Measurements from ENCODE around the gene GLT8D2. TPM values are rescaled to one million over a fixed set of nuclear protein-coding genes. Genes with fewer than 3 reads are reported as not detected.

Gene GLT8D2
- polyA plus RNA-seq (2011; rRNA removed) (0.43 and 0.45 TPM in 2 replicates), polyA plus RNA-seq (2017; fragmentation: RNase III; extraction: RNeasy Plus Mini Kit Qiagen cat#74134 plus additional on column Dnase treatment) (0.27 to 0.55 TPM (median 0.31 TPM) in 3 replicates), polyA minus RNA-seq (2011; rRNA and poly(A)+ RNA removed) (not detected in 2 replicates)
- 0.18 and 0.19 TPM in 2 replicates for polyA plus RNA-seq (2012; cell fraction: cytosol; rRNA removed)
- polyA plus RNA-seq (2012; cell fraction: nucleus; rRNA removed) = 0.16 and 0.32 TPM in 2 replicates

DNA sequence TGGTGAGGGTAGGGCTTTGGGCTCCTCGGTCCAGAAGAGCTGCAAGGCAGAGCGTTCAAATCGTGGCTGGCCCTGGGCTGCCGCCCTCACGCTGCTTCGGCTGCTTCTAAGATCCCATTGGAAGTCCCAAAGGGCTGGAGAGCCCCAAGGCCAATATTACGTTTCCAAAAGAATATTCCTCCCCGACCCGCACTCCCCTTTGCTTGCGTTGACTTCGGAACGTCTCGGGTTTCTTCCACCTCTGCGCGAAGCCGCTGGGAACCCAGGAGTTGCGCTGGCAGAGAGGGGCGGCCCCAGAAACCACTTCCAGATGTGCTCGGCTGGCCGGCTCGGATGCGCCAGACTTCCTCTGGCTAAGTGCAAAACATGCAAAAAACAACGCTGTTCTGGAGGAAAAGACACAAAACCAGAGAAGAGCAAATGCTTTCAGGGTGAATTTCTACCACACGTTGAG, at the start of gene GLT8D2:
Gene GLT8D2, minus strand, starts transcription at position 285 of the 454 bp plus-strand sequence. CDS start 30,539 bp downstream, outside the sequence.
- H3K9me3 ChIP-seq = no peaks in the 10 kb centered on the region
- H3K4me2 ChIP-seq = peak within 1 kb of the TSS; percentile 75
- peak within 1 kb of the TSS; percentile 33 for H3K4me3 ChIP-seq
- DNase-seq (ENCODE audit: low read depth in 1 of 2, low spot score in 1 of 2) = no peak
- peak within 1 kb of the TSS in 1 of 2 experiments; percentile 25; a peak in 2 of 6 replicates for H3K27ac ChIP-seq
- peak; percentile 62 to 84; a peak in 5 of 6 replicates for ATAC-seq
- H3K4me1 ChIP-seq = peaks cover 10% of the 10 kb centered on the region; the same call in 2 of the 3 replicates
- TF ChIP-seq CBX8 (IDR thresholded peaks at IDR 0.05) = no peak
- TF ChIP-seq BHLHE40 (IDR thresholded peaks at IDR 0.05; ENCODE audit: low read depth, low read length) = no peak
- TF ChIP-seq RARB (CRISPR knock-in tag; IDR thresholded peaks at IDR 0.05) = no peak
- no peak for TF ChIP-seq NFE2L2 (conservative IDR thresholded peaks at IDR 0.05; ENCODE audit: low read length)
- no peak for TF ChIP-seq HDAC2 (IDR thresholded peaks at IDR 0.05)
- TF ChIP-seq MAZ (IDR thresholded peaks at IDR 0.05; ENCODE audit: borderline replicate concordance, low read depth, low read length) = no peak
- TF ChIP-seq CBX2 (IDR thresholded peaks at IDR 0.05; ENCODE audit: borderline replicate concordance, low read depth) = no peak
- WGBS (ENCODE audit: missing lambda C conversion rate) = 49% methylated on average over 24 of the region's 24 CpGs
- ChIA-PET CTCF (interaction anchor here (1.1 kb wide), 1 partner anchor 42 kb away, joined by 3 read pairs; no protein-coding TSS in a partner anchor), POLR2A (interaction anchor here (1.3 kb wide), 1 partner anchor 84 kb away, joined by 6 read pairs; the partner anchor contains the start of gene TDG)
- FAIRE-seq = no peak

- H3K27ac ChIP-seq = no peak overlapping the region
- no peak overlapping the region for H3K4me2 ChIP-seq
- FAIRE-seq (peak; percentile 67), ATAC-seq (no peak), DNase-seq (ENCODE audit: low read depth in 1 of 2, low spot score in 1 of 2) (no peak)
- H3K9me3 ChIP-seq = no peaks in the 10 kb centered on the region
- no peaks in the 10 kb centered on the region for H3K4me1 ChIP-seq
- WGBS (ENCODE audit: missing lambda C conversion rate) = 89% methylated on average over 2 of the region's 2 CpGs
- POLR2A ChIA-PET = no interaction called here
- no peak overlapping the region for H3K4me3 ChIP-seq
- CTCF ChIA-PET = interaction anchor here (1.3 to 2.7 kb wide), 3 partner anchors 11 to 34 kb away, joined by 3 to 16 read pairs (median 5); no protein-coding TSS in a partner anchor
- TF ChIP-seq, protein P1, sequence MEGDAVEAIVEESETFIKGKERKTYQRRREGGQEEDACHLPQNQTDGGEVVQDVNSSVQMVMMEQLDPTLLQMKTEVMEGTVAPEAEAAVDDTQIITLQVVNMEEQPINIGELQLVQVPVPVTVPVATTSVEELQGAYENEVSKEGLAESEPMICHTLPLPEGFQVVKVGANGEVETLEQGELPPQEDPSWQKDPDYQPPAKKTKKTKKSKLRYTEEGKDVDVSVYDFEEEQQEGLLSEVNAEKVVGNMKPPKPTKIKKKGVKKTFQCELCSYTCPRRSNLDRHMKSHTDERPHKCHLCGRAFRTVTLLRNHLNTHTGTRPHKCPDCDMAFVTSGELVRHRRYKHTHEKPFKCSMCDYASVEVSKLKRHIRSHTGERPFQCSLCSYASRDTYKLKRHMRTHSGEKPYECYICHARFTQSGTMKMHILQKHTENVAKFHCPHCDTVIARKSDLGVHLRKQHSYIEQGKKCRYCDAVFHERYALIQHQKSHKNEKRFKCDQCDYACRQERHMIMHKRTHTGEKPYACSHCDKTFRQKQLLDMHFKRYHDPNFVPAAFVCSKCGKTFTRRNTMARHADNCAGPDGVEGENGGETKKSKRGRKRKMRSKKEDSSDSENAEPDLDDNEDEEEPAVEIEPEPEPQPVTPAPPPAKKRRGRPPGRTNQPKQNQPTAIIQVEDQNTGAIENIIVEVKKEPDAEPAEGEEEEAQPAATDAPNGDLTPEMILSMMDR (IDR thresholded peaks at IDR 0.05) = no peak
- TF ChIP-seq NFE2L2 (conservative IDR thresholded peaks at IDR 0.05; ENCODE audit: low read length) = no peak
- TF ChIP-seq, protein P2, sequence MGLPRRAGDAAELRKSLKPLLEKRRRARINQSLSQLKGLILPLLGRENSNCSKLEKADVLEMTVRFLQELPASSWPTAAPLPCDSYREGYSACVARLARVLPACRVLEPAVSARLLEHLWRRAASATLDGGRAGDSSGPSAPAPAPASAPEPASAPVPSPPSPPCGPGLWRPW (IDR thresholded peaks at IDR 0.05) = no peak
Observed at GRCh38 chr12:104097954-104098353, 48.0 kb upstream of the GLT8D2 start.

DNA sequence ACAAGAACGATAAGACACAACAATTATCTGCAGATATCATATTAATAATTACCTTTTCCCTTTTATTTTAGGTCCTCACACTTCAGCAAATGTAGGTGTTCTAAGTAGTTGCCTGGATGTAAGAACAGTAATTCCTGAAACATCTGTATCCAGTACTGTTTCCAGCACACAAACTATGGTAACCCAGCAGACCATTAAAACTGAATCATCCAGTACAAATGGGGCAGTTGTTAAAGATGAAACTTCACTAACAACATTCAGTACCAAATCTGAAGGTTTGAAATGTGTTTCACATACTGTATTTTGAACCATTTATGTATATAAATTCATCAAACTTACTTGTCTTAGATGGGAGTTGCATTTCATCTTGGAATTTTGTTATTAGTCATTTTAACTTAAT, 45.3 kb upstream of the GLT8D2 start:
- Histone ChIP-seq H3K4me3 (no peak overlapping the region), H3K4me1 (no peaks in the 10 kb centered on the region), H3K4me2 (no peak overlapping the region), H3K27ac (no peak overlapping the region), H3K9me3 (no peaks in the 10 kb centered on the region)
- FAIRE-seq (peak; percentile 63), DNase-seq (ENCODE audit: low read depth in 1 of 2, low spot score in 1 of 2) (no peak), ATAC-seq (no peak)
- TF ChIP-seq TFCP2L1 (CRISPR knock-in tag; IDR thresholded peaks at IDR 0.05) (no peak), REST (IDR thresholded peaks at IDR 0.05) (no peak), GATA3 (IDR thresholded peaks at IDR 0.05; ENCODE audit: borderline replicate concordance) (no peak), SREBF2 (IDR thresholded peaks at IDR 0.05) (no peak), CBX2 (IDR thresholded peaks at IDR 0.05; ENCODE audit: borderline replicate concordance, low read depth) (no peak), FOSL2 (IDR thresholded peaks at IDR 0.05) (no peak), FOSL2 (CRISPR knock-in tag; IDR thresholded peaks at IDR 0.05) (no peak)
- TF ChIP-seq, protein P1 (IDR thresholded peaks at IDR 0.05) = no peak
- TF ChIP-seq, protein P3, sequence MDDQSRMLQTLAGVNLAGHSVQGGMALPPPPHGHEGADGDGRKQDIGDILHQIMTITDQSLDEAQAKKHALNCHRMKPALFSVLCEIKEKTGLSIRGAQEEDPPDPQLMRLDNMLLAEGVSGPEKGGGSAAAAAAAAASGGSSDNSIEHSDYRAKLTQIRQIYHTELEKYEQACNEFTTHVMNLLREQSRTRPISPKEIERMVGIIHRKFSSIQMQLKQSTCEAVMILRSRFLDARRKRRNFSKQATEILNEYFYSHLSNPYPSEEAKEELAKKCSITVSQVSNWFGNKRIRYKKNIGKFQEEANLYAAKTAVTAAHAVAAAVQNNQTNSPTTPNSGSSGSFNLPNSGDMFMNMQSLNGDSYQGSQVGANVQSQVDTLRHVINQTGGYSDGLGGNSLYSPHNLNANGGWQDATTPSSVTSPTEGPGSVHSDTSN (IDR thresholded peaks at IDR 0.05) = no peak
- TF ChIP-seq, protein P4, sequence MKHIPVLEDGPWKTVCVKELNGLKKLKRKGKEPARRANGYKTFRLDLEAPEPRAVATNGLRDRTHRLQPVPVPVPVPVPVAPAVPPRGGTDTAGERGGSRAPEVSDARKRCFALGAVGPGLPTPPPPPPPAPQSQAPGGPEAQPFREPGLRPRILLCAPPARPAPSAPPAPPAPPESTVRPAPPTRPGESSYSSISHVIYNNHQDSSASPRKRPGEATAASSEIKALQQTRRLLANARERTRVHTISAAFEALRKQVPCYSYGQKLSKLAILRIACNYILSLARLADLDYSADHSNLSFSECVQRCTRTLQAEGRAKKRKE (CRISPR knock-in tag; IDR thresholded peaks at IDR 0.05; ENCODE audit: low read depth) = no peak
- ChIA-PET CTCF (interaction anchor here (0.7 kb wide), 1 partner anchor 15 kb away, joined by 4 read pairs; no protein-coding TSS in a partner anchor), POLR2A (no interaction called here)
- 48% methylated on average over 1 of the region's 1 CpG for WGBS (ENCODE audit: missing lambda C conversion rate)
